Activated CD4-positive, alpha-beta T cell treated with anti-CD3 and anti-CD28 coated beads, Interleukin-2, amount 10 ng/mL, durations not matched to agents 24 days and 14 days (primary cell): ENCODE measurements around the gene PTBP1. TPM values are rescaled to one million over a fixed set of nuclear protein-coding genes. Genes with fewer than 3 reads are reported as not detected.

ENCODE experiments used
- DNase-seq: peaks from one replicate; pipeline ENCODE4 v3.0.0; 2022
- H3K27ac Mint-ChIP-seq: one replicate; pipeline ENCODE4 v1.8.0; 2022; ENCODE audit warnings: mild to moderate bottlenecking, mixed read lengths
- H3K27me3 Mint-ChIP-seq: one replicate; pipeline ENCODE4 v1.8.0; 2022; ENCODE audit warnings: mixed read lengths
- H3K36me3 Mint-ChIP-seq: one replicate; pipeline ENCODE4 v1.8.0; 2022; ENCODE audit warnings: low read depth, mild to moderate bottlenecking, mixed read lengths
- H3K4me1 Mint-ChIP-seq: one replicate; pipeline ENCODE4 v1.8.0; 2021; ENCODE audit warnings: mixed read lengths
- H3K4me3 Mint-ChIP-seq: one replicate; pipeline ENCODE4 v1.8.0; 2022; ENCODE audit warnings: mild to moderate bottlenecking, moderate library complexity, mixed read lengths
- H3K9me3 Mint-ChIP-seq: one replicate; pipeline ENCODE4 v1.8.0; 2021; ENCODE audit warnings: mixed read lengths
- intact Hi-C: fragments of 100-400 bp; cut with micrococcal nuclease; formaldehyde crosslinking; loops from one replicate; pipeline ENCODE4 v1.15.1; 2023
- total RNA-seq: library from RNA; stranded (reverse); gene quantifications from 2 replicates; pipeline ENCODE4 v1.2.3, GENCODE V29; 2022

Gene PTBP1
- total RNA-seq, 1 donor from 2014 or later = 789 TPM

- Mint-ChIP-seq H3K9me3 (peaks cover 4% of the 10 kb centered on the region), H3K36me3 (peaks cover 3% of the 10 kb centered on the region), H3K4me3 (no peak overlapping the region), H3K27me3 (no peaks in the 10 kb centered on the region), H3K4me1 (no peaks in the 10 kb centered on the region), H3K27ac (no peak overlapping the region)
- intact Hi-C loops = no loop called here
- DNase-seq = no peak
These were observed 33.4 kb upstream of the PTBP1 start for GRCh38 chr19:763869-764268.

- H3K4me1 Mint-ChIP-seq = no peaks in the 10 kb centered on the region
- no peak overlapping the region for H3K4me3 Mint-ChIP-seq
- peaks cover 3% of the 10 kb centered on the region for H3K36me3 Mint-ChIP-seq
- DNase-seq = no peak
- peaks cover 4% of the 10 kb centered on the region for H3K9me3 Mint-ChIP-seq
- no peaks in the 10 kb centered on the region for H3K27me3 Mint-ChIP-seq
- no peak overlapping the region for H3K27ac Mint-ChIP-seq
- intact Hi-C loops = no loop called here
These were observed 33.0 kb upstream of the PTBP1 start for GRCh38 chr19:764301-764700.

- no peak overlapping the region for H3K27ac Mint-ChIP-seq
- intact Hi-C loops = no loop called here
These were observed 32.0 kb upstream of the PTBP1 start for GRCh38 chr19:765179-765738.

GRCh38 chr19:768424-768823, 28.8 kb upstream of the PTBP1 start:
- peaks cover 4% of the 10 kb centered on the region for H3K27me3 Mint-ChIP-seq
- H3K4me3 Mint-ChIP-seq = no peak overlapping the region
- intact Hi-C loops = no loop called here
- H3K9me3 Mint-ChIP-seq = no peaks in the 10 kb centered on the region
- H3K27ac Mint-ChIP-seq = no peak overlapping the region
- no peak for DNase-seq
- H3K4me1 Mint-ChIP-seq = peaks cover 3% of the 10 kb centered on the region
- no peaks in the 10 kb centered on the region for H3K36me3 Mint-ChIP-seq

More at GRCh38 chr19:765179-765738, 32.0 kb upstream of the PTBP1 start:
- Mint-ChIP-seq H3K4me1 (peaks cover under 1% of the 10 kb centered on the region), H3K36me3 (no peaks in the 10 kb centered on the region), H3K9me3 (no peaks in the 10 kb centered on the region), H3K27me3 (peaks cover under 1% of the 10 kb centered on the region), H3K4me3 (no peak overlapping the region)
- no peak for DNase-seq

GRCh38 chr19:769616-770015, 27.6 kb upstream of the PTBP1 start:
- no peak overlapping the region for H3K4me3 Mint-ChIP-seq
- H3K36me3 Mint-ChIP-seq = no peaks in the 10 kb centered on the region
- H3K27ac Mint-ChIP-seq = no peak overlapping the region
- peaks cover 4% of the 10 kb centered on the region for H3K27me3 Mint-ChIP-seq
- DNase-seq = no peak
- H3K4me1 Mint-ChIP-seq = peaks cover 3% of the 10 kb centered on the region
- no peaks in the 10 kb centered on the region for H3K9me3 Mint-ChIP-seq
- intact Hi-C loops = loop anchor here (1.0 to 10.0 kb wide), 4 partner anchors 27 to 232 kb away; partner anchors contain the start of genes AZU1, PLPPR3 and PTBP1

GRCh38 chr19:771332-771785, 25.9 kb upstream of the PTBP1 start:
- H3K9me3 Mint-ChIP-seq = no peaks in the 10 kb centered on the region
- peaks cover 4% of the 10 kb centered on the region for H3K27me3 Mint-ChIP-seq
- intact Hi-C loops = loop anchor here (2.0 to 10.0 kb wide), 2 partner anchors 25 to 53 kb away; partner anchors contain the start of genes AZU1, PLPPR3 and PTBP1
- DNase-seq = peak; percentile 70
- no peak overlapping the region for H3K27ac Mint-ChIP-seq
- no peaks in the 10 kb centered on the region for H3K36me3 Mint-ChIP-seq
- H3K4me1 Mint-ChIP-seq = peaks cover 3% of the 10 kb centered on the region
- no peak overlapping the region for H3K4me3 Mint-ChIP-seq

GRCh38 chr19:772063-772462, 25.2 kb upstream of the PTBP1 start:
- peaks cover 4% of the 10 kb centered on the region for H3K27me3 Mint-ChIP-seq
- DNase-seq = no peak
- intact Hi-C loops = loop anchor here (10.0 kb wide), 1 partner anchor 53 kb away; the partner anchor contains the start of genes AZU1 and PLPPR3
- H3K4me1 Mint-ChIP-seq = peaks cover 3% of the 10 kb centered on the region
- H3K9me3 Mint-ChIP-seq = no peaks in the 10 kb centered on the region
- no peaks in the 10 kb centered on the region for H3K36me3 Mint-ChIP-seq
- H3K4me3 Mint-ChIP-seq = no peak overlapping the region
- no peak overlapping the region for H3K27ac Mint-ChIP-seq

GRCh38 chr19:772730-773436, 24.4 kb upstream of the PTBP1 start:
- Mint-ChIP-seq H3K36me3 (no peaks in the 10 kb centered on the region), H3K4me1 (peaks cover 3% of the 10 kb centered on the region), H3K27ac (no peak overlapping the region), H3K27me3 (peaks cover 4% of the 10 kb centered on the region), H3K9me3 (no peaks in the 10 kb centered on the region), H3K4me3 (no peak overlapping the region)
- DNase-seq = no peak
- intact Hi-C loops = loop anchor here (10.0 kb wide), 1 partner anchor 52 kb away; the partner anchor contains the start of genes AZU1 and PLPPR3

- Mint-ChIP-seq H3K9me3 (no peaks in the 10 kb centered on the region), H3K27me3 (peaks cover 2% of the 10 kb centered on the region), H3K4me3 (no peak overlapping the region), H3K36me3 (no peaks in the 10 kb centered on the region), H3K27ac (no peak overlapping the region), H3K4me1 (no peaks in the 10 kb centered on the region)
- no peak for DNase-seq
- intact Hi-C loops = loop anchor here (10.0 kb wide), 1 partner anchor 48 kb away; the partner anchor contains the start of genes AZU1 and PLPPR3
These were observed 20.7 kb upstream of the PTBP1 start for GRCh38 chr19:776549-776948.

GRCh38 chr19:778910-779653, 18.2 kb upstream of the PTBP1 start:
- Mint-ChIP-seq H3K4me1 (no peaks in the 10 kb centered on the region), H3K27ac (no peak overlapping the region), H3K4me3 (no peak overlapping the region), H3K36me3 (no peaks in the 10 kb centered on the region), H3K27me3 (no peaks in the 10 kb centered on the region), H3K9me3 (no peaks in the 10 kb centered on the region)
- intact Hi-C loops = loop anchor here (10.0 kb wide), 1 partner anchor 46 kb away; the partner anchor contains the start of genes AZU1 and PLPPR3
- no peak for DNase-seq

GRCh38 chr19:780935-781334, 16.3 kb upstream of the PTBP1 start:
- Mint-ChIP-seq H3K9me3 (no peaks in the 10 kb centered on the region), H3K4me1 (no peaks in the 10 kb centered on the region), H3K4me3 (no peak overlapping the region), H3K27me3 (no peaks in the 10 kb centered on the region), H3K27ac (no peak overlapping the region), H3K36me3 (no peaks in the 10 kb centered on the region)
- no peak for DNase-seq
- intact Hi-C loops = no loop called here

- Mint-ChIP-seq H3K4me1 (no peaks in the 10 kb centered on the region), H3K4me3 (no peak overlapping the region)
These were observed 15.5 kb upstream of the PTBP1 start for GRCh38 chr19:781800-782184.

GRCh38 chr19:782185-782877, 14.9 kb upstream of the PTBP1 start:
- intact Hi-C loops = no loop called here
- H3K4me1 Mint-ChIP-seq = no peaks in the 10 kb centered on the region
- no peak for DNase-seq

More at GRCh38 chr19:781800-782184, 15.5 kb upstream of the PTBP1 start:
- Mint-ChIP-seq H3K36me3 (no peaks in the 10 kb centered on the region), H3K27me3 (no peaks in the 10 kb centered on the region), H3K9me3 (no peaks in the 10 kb centered on the region), H3K27ac (no peak overlapping the region)
- intact Hi-C loops = no loop called here
- no peak for DNase-seq

More at GRCh38 chr19:782185-782877, 14.9 kb upstream of the PTBP1 start:
- no peaks in the 10 kb centered on the region for H3K36me3 Mint-ChIP-seq
- no peaks in the 10 kb centered on the region for H3K27me3 Mint-ChIP-seq
- H3K27ac Mint-ChIP-seq = no peak overlapping the region
- H3K4me3 Mint-ChIP-seq = no peak overlapping the region
- no peaks in the 10 kb centered on the region for H3K9me3 Mint-ChIP-seq
